GM18519 (cell line): ENCODE data around the gene RFX2.
"Not testable (repeated sequence)": the region's sequence is repeated elsewhere in the genome, so short reads cannot be mapped to it uniquely, and the experiment has no call there.

Experiments
- ATAC-seq: cut with Tn5 transposase; IDR thresholded peaks from one replicate; pipeline ENCODE4 v1.9.1; 2021; ENCODE audit warnings: mild to moderate bottlenecking, moderate library complexity; ENCODE audit not compliant: unreplicated experiment, low FRiP score

The RFX2 gene

DNA sequence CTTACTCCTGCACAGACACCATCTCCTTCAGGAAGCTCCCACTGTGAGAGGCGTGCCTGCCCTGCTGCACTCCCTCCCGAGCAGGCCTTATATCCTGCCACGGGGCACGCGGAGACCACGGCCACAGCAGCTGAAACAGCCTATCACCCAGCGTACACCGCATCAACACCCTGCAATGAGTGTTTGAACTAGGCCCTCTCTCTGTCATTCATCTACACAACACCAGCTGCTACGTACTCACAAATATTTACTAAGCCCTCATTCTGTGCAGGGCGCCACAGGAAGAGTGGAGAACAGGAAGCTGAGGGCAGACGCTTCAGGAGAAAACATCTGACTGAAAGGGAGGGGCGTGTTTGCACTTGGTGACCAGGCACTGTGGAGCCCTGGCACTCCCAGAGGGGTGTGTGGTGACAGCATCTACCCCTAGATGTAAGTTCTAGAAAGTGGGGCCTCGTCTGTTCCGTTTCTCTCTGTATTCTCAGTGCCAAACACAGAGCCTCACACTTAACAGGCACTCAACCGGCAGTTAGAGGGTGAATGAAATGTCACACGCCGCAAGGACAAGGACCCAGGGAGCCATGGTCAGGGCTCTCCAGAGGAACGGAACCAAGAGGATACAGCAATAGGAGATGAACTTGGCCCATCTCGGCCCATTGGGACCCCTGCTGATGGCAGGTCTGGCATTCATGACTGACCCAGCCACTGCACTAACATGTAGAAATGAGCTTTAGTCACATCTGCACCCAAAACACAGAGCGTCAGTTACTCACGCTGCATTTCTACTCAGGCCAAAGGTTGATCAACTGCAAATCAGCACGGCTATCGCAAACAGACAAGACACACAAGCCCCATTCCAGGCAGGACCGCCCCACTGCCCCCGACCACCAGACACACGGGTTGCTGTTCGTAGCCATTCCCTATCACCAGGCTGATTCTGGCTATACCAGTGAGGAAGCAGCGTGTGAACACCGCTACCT lies 148.0 kb downstream of the RFX2 start:
- ATAC-seq = no peak

DNA sequence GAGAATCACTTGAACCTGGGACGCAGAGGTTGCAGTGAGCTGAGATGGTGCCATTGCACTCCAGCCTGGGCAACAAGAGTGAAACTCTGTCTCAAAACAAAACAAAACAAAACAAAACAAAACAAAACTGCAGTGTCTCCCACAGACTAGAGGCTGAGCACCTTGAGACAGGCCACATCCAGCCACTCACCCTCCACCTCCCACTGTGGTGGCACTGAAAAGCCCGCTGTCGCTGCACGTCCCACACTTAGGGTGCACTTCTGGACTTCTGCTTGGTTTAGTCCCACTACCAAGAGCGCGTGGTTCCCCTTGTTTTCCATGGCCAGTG lies 148.7 kb downstream of the RFX2 start:
- ATAC-seq = not testable (repeated sequence)

GRCh38 chr19:5960005-5961001 lies 150.0 kb downstream of the RFX2 start:
- no peak for ATAC-seq

GRCh38 chr19:5959260-5960004 lies 150.9 kb downstream of the RFX2 start:
- no peak for ATAC-seq

DNA sequence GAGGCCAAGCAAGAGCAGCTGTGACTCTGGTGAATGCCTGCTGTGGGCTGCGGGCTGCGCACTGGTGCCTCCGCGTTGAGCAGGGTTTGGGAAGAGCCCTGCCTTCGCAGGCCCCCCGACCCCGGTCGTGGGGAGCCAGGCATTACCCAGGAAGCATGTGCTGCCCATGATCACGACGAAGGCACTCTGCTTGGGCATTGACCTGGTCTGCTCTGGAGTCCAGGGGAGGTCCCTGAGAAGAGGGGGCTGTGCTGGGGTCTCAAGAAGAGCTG lies 151.5 kb downstream of the RFX2 start:
- ATAC-seq = no peak

GRCh38 chr19:5958074-5958850 lies 152.0 kb downstream of the RFX2 start:
- ATAC-seq = no peak

- no peak for ATAC-seq
These were observed 153.1 kb downstream of the RFX2 start for GRCh38 chr19:5957170-5957569.

DNA sequence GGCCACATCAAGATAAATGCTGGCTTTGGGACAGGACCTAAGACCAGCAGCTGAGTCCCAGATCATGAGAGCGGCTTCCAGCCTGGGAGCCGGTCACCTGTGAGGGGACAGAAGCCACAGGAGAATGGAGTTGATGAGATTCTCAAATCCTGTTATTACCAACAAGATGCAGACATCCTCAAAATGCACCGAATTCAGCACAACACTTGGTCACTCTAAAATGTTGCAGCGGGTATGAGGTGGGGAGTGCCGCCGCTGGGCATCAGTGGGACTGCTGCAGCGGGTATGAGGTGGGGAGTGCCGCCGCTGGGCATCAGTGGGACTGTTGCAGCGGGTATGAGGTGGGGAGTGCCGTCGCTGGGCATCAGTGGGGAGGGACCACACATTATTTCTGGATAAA lies 153.6 kb downstream of the RFX2 start:
- ATAC-seq = no peak

- no peak for ATAC-seq
These were observed 154.0 kb downstream of the RFX2 start for GRCh38 chr19:5956323-5956722.

DNA sequence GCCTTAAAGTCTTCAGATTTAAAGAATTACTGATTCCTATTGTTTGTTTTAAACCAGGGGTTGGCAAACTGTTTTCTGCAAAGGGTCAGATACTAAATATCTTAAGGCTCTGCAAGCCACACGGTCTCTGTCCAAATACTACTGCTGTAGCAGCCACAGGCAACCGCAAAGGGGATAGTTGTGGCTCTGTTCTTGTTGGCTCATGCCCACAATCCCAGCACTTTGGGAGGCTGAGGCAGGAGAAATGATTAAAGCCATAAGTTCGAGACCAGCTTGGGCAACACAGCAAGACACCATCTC lies 154.7 kb downstream of the RFX2 start:
- no peak for ATAC-seq

GRCh38 chr19:5954293-5954692 lies 156.0 kb downstream of the RFX2 start:
- ATAC-seq = no peak

DNA sequence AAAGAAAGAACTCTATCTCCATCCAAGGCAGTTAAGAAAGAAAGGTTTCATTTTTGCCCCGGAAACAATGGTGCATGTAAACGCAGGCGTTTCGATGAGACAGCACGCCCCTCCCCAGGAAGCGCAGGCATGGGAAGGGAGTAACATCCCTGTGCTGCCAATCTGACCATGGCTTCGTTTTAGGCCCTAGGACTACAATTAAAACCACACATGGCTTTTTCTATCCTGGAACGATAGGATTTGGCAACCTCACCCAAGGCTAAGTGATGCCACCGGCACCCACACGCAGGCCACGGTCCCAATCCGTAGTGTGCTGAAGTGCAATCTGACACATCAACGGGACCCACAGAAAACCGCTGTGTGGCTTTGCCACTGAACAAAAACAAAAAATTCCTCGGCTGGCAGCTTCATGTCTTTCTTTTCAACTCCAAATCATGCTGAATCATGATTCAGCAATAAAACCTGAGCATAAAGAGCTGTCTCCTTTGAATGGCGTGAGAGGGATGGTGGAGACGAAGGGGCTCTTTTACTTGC lies 156.6 kb downstream of the RFX2 start:
- no peak for ATAC-seq

GRCh38 chr19:5953030-5953589 lies 157.2 kb downstream of the RFX2 start:
- no peak for ATAC-seq

- no peak for ATAC-seq
These were observed 157.9 kb downstream of the RFX2 start for GRCh38 chr19:5952193-5953029.

GRCh38 chr19:5951338-5951861 lies 158.9 kb downstream of the RFX2 start:
- no peak for ATAC-seq

DNA sequence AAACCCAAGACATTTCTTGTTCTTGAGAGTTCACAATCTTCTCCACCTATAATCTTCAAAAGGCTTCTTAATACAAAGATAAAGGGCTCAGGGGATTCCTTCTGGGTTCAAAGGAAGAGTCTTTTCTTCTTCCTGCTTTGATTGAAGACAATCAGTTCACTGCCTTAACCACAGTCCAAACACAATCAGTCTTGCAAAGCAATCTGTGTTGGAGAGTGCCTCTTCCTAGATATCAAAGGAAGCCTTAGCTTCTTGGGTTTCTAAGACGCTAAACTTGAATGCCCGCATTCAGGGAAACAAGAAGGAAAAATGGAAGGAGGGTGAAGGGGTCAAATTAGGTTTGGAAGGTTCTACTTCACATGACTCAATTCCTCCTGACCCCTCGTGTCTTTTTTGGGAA lies 159.6 kb downstream of the RFX2 start:
- ATAC-seq = no peak

GRCh38 chr19:5949792-5950305 lies 160.5 kb downstream of the RFX2 start:
- ATAC-seq = no peak
